Measurements from ENCODE around the gene ENPP7.

Gene ENPP7

GRCh38 chr17:79714176-79715097, 16.3 kb upstream of the ENPP7 start:
- no peak for TF ChIP-seq CTCF (IDR thresholded peaks at IDR 0.05)
- Histone ChIP-seq H3K27ac (no peak overlapping the region), H3K4me3 (no peak overlapping the region), H3K27me3 (peaks cover 0 to 53% of the 10 kb centered on the region in 2 donors), H3K9me3 (no peaks in the 10 kb centered on the region), H3K4me1 (no peaks in the 10 kb centered on the region), H3K36me3 (no peaks in the 10 kb centered on the region)
- intact Hi-C loops (cut with DNase I; ENCODE audit: low total_unique reads), result loop anchor here (10.0 kb wide), 1 partner anchor 630 kb away; no protein-coding TSS in a partner anchor
- no peak for DNase-seq

DNA sequence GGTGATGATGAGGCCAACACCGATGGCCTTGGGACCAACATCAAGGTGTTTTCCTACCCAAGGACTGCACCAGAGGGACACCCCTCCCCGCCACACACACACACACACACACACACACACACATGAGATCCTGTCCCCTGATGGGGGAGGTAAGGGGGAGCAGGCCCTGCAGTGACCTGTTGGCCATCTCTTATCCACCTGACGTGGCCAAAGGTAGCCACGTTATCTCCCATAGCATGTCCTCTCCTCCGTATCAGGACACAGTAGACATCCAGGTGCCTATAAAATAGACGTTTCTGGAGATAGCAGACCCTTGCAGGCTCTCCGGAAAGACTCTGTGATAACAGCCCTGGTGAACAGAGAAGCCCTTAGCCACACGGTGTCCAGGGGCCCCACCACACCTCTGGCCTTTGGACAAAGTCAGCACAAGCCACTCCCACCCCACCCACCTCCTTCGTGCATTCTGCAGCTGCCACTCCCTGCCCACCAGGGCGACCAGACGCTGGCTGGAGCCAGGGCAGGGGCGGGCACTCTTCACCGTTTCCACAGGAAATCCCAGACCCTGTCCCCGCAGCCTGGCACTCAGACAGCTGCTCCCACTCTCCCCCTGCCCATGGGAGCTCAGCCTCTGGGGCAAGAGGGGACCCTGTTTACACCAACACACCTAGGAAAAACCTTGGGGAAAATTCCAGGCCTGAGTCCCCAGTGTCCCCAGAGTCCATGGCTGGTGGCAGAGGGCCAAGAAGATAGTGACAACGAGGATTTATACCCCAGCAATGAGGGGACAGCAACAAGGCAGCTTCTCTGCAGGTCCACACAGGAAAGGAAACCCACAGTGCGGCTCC, 15.4 kb upstream of the ENPP7 start:
- no peak for TF ChIP-seq CTCF (IDR thresholded peaks at IDR 0.05)
- Histone ChIP-seq H3K4me1 (no peaks in the 10 kb centered on the region), H3K36me3 (no peaks in the 10 kb centered on the region), H3K27ac (no peak overlapping the region), H3K4me3 (no peak overlapping the region), H3K27me3 (peaks cover 0 to 53% of the 10 kb centered on the region in 2 donors), H3K9me3 (no peaks in the 10 kb centered on the region)
- no peak for DNase-seq
- intact Hi-C loops (cut with DNase I; ENCODE audit: low total_unique reads), result loop anchor here (10.0 kb wide), 1 partner anchor 631 kb away; no protein-coding TSS in a partner anchor

DNA sequence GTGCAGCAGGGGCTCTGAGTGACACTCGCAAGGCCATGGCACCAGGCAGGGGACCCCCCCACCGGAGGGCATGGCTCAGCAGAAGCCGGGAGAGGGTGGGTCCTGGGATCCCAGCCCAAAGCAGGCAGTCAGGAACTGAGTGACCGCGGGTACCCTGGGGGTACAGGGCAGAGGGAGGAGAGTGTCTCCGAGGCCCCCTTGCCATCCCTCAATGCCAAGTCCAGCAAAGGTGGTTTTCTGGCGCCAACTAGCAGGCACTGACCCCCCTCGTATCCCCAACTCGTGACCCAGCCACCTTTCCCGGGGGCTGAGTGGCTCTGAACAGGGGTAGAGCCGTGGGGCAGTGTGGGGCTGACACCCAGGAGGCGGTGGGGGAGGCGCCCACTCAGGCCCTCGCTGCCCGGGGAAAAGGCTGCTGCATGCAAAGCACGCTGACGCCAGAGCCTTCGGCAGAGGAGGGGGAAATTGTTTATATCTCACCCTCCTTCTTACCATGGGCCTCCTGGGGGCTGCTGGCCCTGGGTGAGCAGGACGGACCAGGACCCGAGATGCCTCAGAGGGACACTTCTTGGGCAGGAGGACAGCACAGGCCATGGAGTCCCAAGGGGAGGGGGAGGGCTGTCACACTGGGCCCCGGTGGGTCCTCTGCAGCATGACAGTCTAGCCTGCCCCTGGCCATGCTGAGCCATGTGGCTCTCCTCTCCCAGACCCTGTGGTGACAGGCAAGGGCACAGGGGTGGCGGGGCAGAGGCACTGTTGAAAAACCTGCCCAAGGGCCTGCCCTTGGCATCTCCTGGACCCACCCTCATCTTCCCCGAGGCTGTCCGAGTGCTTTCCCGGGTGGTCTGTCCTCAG, 14.6 kb upstream of the ENPP7 start:
- Histone ChIP-seq H3K4me1 (no peaks in the 10 kb centered on the region), H3K36me3 (no peaks in the 10 kb centered on the region), H3K27ac (no peak overlapping the region), H3K27me3 (peaks cover 0 to 59% of the 10 kb centered on the region in 2 donors), H3K4me3 (no peak overlapping the region), H3K9me3 (no peaks in the 10 kb centered on the region)
- no peak for DNase-seq
- intact Hi-C loops (cut with DNase I; ENCODE audit: low total_unique reads), result loop anchor here (10.0 kb wide), 1 partner anchor 631 kb away; no protein-coding TSS in a partner anchor
- no peak for TF ChIP-seq CTCF (IDR thresholded peaks at IDR 0.05)

- Histone ChIP-seq H3K27me3 (peaks cover 0 to 48% of the 10 kb centered on the region in 2 donors), H3K36me3 (no peaks in the 10 kb centered on the region), H3K4me1 (no peaks in the 10 kb centered on the region), H3K27ac (no peak overlapping the region), H3K4me3 (no peak overlapping the region), H3K9me3 (no peaks in the 10 kb centered on the region)
- DNase-seq, result no peak
- no peak for TF ChIP-seq CTCF (IDR thresholded peaks at IDR 0.05)
- intact Hi-C loops (cut with DNase I; ENCODE audit: low total_unique reads), result no loop called here
These were observed 9.9 kb upstream of the ENPP7 start for GRCh38 chr17:79720705-79721292.
